BJ (cell line): ENCODE data around the gene UCK1. TPM values are rescaled to one million over a fixed set of nuclear protein-coding genes. Genes with fewer than 3 reads are reported as not detected.
A peak's percentile ranks its signal among the peaks of the same experiment; 100 is the strongest.

Source experiments
- CTCF ChIA-PET: fragments of 350-600 bp; formaldehyde crosslinking; extraction: SDS; loops from one replicate; lab custom pipeline; 2021; ENCODE audit warnings: antibody characterized with exemption, inconsistent platforms; lab: Yijun Ruan, JAX
- POLR2A ChIA-PET: fragments of 300-600 bp; sonication (Branson Sonifier 250); formaldehyde crosslinking; extraction: SDS; loops from one replicate; lab custom pipeline; 2021; ENCODE audit warnings: antibody characterized with exemption; lab: Charles Lee
- DNase-seq: peaks from one replicate; pipeline ENCODE4 v3.0.0-alpha.2; 2011; ENCODE audit warnings: low read depth
- H3K27me3 ChIP-seq: 2 replicates; pipeline ENCODE4 v1.6.0; 2011; ENCODE audit warnings: low read length; ENCODE audit not compliant: control insufficient read depth, insufficient read depth
- H3K36me3 ChIP-seq: 2 replicates; pipeline ENCODE4 v1.5.1; 2011; ENCODE audit warnings: low read length; ENCODE audit not compliant: control insufficient read depth, insufficient read depth
- H3K4me3 ChIP-seq: 2 replicates; pipeline ENCODE4 v1.5.1; 2011; ENCODE audit warnings: low read depth, mild to moderate bottlenecking, control low read depth, low read length
- polyA plus RNA-seq: library from polyadenylated mRNA; depleted of rRNA; stranded (reverse); fragments of >200 nt; gene quantifications from 2 replicates; pipeline ENCODE4 v1.2.3, GENCODE V29; 2011
- TF ChIP-seq, protein P1 (sequence below): IDR thresholded peaks from 2 replicates; pipeline ENCODE4 v1.5.1; 2011; ENCODE audit warnings: low read depth, mild to moderate bottlenecking, control low read depth, inconsistent platforms, low read length, moderate library complexity; ENCODE audit not compliant: insufficient read depth

UCK1 gene
- polyA plus RNA-seq, 1 experiment, result 24.9 TPM

GRCh38 chr9:131502781-131503625 is 28.1 kb downstream of the UCK1 start, which contains the start of gene POMT1:
POMT1 (plus strand) TSS chr9:131502918; CDS start chr9:131504219, 1,301 bp downstream.
- peak; percentile 13 for DNase-seq
- H3K36me3 ChIP-seq, result peaks cover 20% of the 10 kb centered on the region
- H3K27me3 ChIP-seq, result no peaks in the 10 kb centered on the region
- peak within 1 kb of the TSS; percentile 94 for H3K4me3 ChIP-seq
- CTCF ChIA-PET, result interaction anchor here (0.7 to 1.8 kb wide), 4 partner anchors 11 to 645 kb away, joined by 3 to 8 read pairs (median 4); partner anchors contain the start of gene RAPGEF1
- TF ChIP-seq, protein P1, sequence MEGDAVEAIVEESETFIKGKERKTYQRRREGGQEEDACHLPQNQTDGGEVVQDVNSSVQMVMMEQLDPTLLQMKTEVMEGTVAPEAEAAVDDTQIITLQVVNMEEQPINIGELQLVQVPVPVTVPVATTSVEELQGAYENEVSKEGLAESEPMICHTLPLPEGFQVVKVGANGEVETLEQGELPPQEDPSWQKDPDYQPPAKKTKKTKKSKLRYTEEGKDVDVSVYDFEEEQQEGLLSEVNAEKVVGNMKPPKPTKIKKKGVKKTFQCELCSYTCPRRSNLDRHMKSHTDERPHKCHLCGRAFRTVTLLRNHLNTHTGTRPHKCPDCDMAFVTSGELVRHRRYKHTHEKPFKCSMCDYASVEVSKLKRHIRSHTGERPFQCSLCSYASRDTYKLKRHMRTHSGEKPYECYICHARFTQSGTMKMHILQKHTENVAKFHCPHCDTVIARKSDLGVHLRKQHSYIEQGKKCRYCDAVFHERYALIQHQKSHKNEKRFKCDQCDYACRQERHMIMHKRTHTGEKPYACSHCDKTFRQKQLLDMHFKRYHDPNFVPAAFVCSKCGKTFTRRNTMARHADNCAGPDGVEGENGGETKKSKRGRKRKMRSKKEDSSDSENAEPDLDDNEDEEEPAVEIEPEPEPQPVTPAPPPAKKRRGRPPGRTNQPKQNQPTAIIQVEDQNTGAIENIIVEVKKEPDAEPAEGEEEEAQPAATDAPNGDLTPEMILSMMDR, result no peak
- POLR2A ChIA-PET, result interaction anchor here (0.7 kb wide), 1 partner anchor 323 kb away, joined by 3 read pairs; no protein-coding TSS in a partner anchor

DNA sequence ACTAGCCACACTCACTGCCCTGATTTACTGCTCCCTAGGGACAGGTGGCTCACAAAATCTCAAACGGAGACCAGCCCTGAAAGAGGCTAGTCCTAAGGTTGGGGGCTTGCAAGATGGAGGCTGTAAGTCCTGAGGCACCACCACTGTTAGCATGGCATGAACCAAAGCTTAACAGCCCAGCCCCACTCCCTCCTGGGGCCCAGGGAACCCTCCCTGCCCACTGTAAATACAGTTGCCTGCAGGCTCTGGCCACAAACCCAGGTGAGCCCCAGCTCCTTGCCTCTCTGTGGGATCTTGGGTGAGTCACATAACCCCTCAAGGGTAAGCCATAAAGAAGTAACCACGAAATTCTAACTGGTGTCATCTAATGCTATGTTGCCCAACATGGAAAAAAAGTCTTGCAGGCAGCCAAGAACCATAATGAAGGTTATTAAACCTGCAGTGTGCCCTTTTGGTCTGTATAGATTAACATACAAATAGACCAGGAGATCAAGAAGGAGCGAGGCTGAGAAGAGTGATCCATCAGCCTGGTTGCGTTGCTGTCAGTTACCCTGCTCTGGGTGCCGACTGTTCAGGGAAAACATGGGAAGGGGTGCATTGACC is 30.0 kb downstream of the UCK1 start:
- ChIA-PET CTCF (interaction anchor here (0.5 to 1.6 kb wide), 5 partner anchors 10 to 239 kb away, joined by 3 to 5 read pairs (median 3); no protein-coding TSS in a partner anchor), POLR2A (no interaction called here)
- DNase-seq, result peak; percentile 26

GRCh38 chr9:131500377-131500776 is 30.7 kb downstream of the UCK1 start:
- POLR2A ChIA-PET, result no interaction called here
- Histone ChIP-seq H3K4me3 (no peak overlapping the region), H3K27me3 (no peaks in the 10 kb centered on the region), H3K36me3 (peaks cover 41% of the 10 kb centered on the region)
- TF ChIP-seq, protein P1, result no peak
- DNase-seq, result no peak
- CTCF ChIA-PET, result interaction anchor here (0.5 to 1.6 kb wide), 5 partner anchors 9 to 240 kb away, joined by 3 to 5 read pairs (median 3); no protein-coding TSS in a partner anchor

More for the DNA sequence above, 30.0 kb downstream of the UCK1 start:
- TF ChIP-seq, protein P1, result no peak
- peaks cover 35% of the 10 kb centered on the region for H3K36me3 ChIP-seq
- no peak overlapping the region for H3K4me3 ChIP-seq
- no peaks in the 10 kb centered on the region for H3K27me3 ChIP-seq

DNA sequence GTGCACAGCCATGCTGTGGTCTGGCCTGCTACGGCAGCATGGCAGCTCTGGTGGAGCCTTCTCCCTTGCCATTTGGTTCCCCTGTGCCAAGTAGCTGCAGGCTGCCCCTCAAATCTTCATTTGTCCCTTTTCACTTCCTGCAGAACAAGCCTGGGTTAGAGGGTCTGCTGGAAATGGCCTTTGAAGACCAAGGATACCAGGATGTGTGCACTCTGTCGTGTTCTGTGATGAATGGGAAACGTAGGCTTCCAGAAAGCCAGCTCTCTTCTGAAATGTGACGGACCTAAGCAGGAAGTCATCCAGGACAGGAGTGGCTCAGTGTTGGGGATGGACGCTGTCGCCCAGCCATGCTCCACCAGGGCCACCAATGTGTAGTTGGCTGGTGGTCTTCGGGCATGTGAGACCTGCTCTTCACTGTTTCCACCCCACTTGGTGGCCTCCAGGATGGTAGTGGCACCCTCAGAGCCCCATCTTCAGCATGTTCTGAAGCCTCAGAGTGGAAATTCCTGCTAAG is 31.8 kb downstream of the UCK1 start:
- DNase-seq, result no peak
- H3K4me3 ChIP-seq, result no peak overlapping the region
- no peaks in the 10 kb centered on the region for H3K27me3 ChIP-seq
- TF ChIP-seq, protein P1, result no peak
- ChIA-PET POLR2A (no interaction called here), CTCF (interaction anchor here (0.7 to 1.6 kb wide), 2 partner anchors 149 to 163 kb away, joined by 3 to 7 read pairs; no protein-coding TSS in a partner anchor)
- H3K36me3 ChIP-seq, result peaks cover 41% of the 10 kb centered on the region
